Measurements from ENCODE around the gene ABL1. TPM values are rescaled to one million over a fixed set of nuclear protein-coding genes. Genes with fewer than 3 reads are reported as not detected.

Gene ABL1
- total RNA-seq, 1 experiment from 2014 or later = 18.5 TPM

DNA sequence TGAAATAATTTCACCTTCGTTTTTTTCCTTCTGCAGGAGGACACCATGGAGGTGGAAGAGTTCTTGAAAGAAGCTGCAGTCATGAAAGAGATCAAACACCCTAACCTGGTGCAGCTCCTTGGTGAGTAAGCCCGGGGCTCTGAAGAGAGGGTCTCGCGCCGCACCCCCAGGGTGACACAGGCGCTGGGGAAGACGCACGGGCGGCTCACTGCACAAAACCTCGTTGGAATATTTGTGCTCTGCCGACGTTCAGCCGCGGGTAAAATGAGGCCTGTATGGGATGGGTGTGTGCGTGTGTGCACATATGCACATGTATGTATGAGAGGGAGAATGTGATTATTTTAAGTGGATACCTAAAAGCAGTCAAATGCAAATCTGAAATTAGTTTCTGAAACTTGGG lies 37.0 kb downstream of the ABL1 start:
- no peak for DNase-seq (ENCODE audit: low spot score)

DNA sequence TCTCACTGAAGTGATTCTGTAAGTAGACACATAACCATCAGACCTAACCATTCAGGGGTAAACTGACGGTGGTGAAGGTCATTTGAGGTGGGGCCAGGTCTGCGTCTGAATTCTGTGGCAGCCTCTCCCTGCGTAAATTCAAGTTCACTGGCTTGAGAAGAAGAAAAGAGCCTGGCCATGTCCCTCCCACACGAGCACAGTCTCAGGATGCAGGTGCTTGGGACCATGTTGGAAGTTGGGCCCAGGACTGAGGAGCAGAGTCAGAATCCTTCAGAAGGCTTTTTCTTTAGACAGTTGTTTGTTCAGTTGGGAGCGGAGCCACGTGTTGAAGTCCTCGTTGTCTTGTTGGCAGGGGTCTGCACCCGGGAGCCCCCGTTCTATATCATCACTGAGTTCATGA lies 37.5 kb downstream of the ABL1 start:
- no peak for DNase-seq (ENCODE audit: low spot score)

DNA sequence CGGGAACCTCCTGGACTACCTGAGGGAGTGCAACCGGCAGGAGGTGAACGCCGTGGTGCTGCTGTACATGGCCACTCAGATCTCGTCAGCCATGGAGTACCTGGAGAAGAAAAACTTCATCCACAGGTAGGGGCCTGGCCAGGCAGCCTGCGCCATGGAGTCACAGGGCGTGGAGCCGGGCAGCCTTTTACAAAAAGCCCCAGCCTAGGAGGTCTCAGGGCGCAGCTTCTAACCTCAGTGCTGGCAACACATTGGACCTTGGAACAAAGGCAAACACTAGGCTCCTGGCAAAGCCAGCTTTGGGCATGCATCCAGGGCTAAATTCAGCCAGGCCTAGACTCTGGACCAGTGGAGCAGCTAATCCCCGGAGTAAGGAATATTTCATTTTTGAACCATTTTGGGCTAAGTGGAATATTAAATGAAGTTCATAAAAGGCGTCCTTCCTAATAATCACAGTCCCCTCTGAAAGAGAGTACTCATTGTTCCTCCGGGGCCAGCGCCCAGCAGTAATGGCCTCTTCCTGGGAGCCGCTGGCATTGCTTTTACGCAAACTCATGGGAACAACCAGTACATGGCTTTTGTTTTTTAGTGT lies 38.0 kb downstream of the ABL1 start:
- no peak for DNase-seq (ENCODE audit: low spot score)

DNA sequence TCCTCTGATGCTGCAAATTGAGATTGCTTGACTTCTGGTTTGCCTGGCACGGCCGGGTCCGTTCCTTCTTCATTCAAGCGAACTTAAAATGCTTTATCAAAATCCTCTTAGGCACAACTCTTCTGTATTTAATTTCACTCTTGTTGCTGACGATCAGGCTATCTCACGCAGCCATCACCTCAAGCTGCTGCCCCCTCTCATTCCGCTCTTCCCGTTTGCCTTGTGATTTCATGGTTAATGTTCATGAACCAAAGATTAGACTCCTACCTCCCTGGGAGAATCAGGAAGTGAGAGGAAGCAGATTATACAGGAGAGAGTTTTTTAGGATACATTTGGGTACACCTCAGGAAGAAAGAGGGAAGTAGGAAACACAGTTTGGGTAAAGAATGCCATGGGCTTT lies 38.9 kb downstream of the ABL1 start:
- no peak for DNase-seq (ENCODE audit: low spot score)

DNA sequence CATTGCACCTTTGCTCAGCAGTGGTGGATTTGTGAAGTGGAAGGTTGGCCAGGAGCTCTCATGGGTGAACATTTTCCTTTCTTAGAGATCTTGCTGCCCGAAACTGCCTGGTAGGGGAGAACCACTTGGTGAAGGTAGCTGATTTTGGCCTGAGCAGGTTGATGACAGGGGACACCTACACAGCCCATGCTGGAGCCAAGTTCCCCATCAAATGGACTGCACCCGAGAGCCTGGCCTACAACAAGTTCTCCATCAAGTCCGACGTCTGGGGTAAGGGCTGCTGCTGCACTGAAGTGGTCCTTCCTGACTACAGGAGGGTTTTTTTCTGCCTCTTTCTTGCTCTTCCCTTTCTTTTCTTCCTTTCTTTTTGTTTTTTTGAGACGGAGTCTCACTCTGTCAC lies 39.7 kb downstream of the ABL1 start:
- no peak for DNase-seq (ENCODE audit: low spot score)

DNA sequence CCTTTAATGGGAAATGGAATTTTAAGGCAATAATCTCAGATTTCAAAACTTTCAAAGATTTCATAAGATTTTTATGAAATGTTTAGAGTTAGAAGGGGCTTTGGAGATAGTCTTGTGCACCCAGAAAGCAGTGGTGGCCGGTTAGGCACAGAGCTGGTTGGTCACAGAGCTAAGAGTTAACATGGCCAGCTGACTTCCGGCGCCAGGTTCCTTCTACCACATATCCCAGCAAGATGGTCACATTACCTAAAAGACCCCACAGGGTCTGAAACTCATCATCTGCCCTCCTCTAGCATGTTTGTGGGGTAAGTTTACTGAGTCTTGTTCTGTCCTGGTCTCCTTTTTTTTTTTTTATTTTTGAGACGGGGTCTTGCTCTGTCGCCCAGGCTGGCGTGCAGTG lies 42.2 kb downstream of the ABL1 start:
- no peak for DNase-seq (ENCODE audit: low spot score)

DNA sequence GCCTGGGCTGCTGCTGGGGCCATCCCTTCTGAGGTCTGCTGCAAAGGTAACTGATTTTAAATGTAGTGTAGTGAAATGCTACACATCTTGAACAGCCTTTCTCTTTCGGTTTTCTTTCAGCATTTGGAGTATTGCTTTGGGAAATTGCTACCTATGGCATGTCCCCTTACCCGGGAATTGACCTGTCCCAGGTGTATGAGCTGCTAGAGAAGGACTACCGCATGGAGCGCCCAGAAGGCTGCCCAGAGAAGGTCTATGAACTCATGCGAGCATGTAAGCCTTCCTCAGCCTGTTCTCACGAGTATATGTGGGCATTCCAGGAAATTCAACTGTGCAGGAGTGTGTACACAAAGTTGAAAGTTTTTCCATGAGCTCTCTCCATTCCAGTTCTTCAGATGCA lies 43.2 kb downstream of the ABL1 start:
- no peak for DNase-seq (ENCODE audit: low spot score)

DNA sequence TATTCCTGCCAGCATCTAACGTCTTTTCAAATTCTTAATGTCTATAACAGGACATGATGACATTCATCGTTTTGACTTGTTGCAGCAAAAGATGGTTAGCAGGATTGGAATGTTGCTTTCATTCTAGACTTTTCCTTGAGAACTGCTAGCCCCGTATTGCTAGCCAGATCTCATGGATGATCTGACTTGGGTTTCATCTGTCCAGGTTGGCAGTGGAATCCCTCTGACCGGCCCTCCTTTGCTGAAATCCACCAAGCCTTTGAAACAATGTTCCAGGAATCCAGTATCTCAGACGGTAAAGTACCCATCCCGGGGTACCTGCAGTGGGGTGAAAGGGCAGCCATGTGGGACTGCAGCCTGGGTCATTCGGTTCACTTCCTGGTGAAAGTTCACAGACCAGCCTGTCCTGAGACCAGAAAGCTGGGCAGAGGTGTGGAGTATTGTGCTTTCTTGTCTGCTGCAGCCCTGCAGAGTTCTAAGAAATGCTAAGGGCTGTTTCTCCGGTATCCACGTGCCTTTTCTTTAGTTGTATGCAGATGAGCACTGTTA lies 44.9 kb downstream of the ABL1 start:
- DNase-seq (ENCODE audit: low spot score) = no peak

DNA sequence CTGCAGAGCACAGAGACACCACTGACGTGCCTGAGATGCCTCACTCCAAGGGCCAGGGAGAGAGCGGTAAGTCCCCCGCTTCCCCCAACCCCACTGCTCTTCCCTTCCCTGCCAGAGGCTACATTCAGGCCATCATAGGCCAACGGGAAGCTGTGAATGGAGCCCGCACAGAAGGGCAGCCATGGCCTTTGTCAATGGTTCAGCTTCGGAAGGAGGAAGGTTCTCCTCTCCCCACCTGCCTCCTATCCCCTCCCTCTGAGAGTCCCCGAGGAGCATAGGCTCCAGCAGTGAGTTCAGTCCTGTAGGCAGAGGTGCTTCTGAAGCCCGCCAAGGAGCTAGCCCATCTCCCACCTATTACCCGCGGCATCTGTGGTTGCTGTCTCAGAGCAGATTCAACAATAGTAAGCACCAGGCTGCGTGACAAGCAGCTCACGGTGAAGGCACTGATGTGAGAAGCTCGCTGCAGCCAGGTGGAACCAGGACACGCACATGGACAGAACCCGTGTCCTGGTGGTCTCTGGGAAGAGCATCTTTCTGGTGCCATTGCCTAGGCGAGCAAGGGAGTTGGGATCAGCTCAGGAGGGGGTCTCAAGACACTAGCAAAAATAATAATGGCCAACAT lies 45.7 kb downstream of the ABL1 start:
- DNase-seq (ENCODE audit: low spot score) = no peak

DNA sequence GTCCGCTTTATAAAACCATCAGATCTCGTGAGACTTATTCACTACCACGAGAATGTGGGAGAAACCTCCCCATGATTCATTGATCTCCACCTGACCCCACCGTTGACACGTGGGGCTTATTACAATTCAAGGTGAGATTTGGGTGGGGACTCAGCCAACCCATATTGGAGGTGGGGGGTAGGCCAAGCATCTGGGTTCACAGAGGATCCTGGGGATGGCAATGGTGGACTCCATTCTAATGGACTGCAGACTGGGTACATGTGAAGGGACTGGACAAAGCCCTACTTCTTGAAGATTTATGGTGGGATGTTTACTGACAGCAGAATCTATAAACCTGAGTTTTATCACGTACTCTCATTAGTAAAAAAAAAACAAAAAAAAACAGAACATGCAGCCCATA lies 46.5 kb downstream of the ABL1 start:
- no peak for DNase-seq (ENCODE audit: low spot score)

DNA sequence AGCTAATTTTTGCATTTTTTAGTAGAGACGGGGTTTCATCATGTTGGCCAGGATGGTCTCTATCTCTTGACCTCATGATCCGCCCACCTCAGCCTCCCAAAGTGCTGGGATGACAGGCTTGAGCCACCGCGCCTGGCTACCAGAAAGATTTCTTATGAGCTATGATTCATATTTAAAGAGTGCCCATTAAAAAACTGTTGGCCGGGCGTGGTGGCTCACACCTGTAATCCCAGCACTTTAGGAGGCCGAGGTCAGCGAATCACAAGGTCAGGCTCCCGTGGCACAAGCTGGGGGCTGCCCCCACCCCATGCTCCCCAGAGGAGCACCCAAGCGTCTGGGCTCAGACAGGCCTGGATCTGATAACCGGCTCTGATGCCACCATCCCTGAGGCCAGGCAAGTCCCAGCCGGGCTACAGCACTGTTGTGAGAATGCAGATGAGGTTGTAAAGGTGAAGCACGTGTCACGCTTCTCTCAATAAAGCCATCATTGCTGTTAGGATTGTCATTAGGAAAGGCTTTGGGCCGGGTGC lies 47.7 kb downstream of the ABL1 start:
- DNase-seq (ENCODE audit: low spot score) = no peak

DNA sequence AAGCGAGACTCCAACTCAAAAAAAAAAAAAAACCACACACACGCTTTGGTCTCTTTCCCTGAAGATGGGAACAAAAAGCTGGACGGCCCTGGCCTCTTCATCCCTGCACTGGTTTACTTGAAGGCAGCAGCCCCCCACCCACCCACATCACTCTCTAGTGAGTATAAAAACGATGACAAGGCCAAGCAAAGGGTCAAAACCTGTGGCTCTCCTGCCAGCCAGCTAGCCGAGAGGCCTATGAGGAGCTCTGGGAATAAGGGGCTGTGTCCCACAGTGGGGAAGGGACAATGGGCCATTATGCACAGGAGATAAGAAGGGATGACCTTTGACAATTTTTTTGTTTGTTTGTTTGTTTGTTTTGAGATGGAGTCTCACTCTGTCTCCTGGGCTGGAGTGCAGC lies 48.4 kb downstream of the ABL1 start:
- no peak for DNase-seq (ENCODE audit: low spot score)

DNA sequence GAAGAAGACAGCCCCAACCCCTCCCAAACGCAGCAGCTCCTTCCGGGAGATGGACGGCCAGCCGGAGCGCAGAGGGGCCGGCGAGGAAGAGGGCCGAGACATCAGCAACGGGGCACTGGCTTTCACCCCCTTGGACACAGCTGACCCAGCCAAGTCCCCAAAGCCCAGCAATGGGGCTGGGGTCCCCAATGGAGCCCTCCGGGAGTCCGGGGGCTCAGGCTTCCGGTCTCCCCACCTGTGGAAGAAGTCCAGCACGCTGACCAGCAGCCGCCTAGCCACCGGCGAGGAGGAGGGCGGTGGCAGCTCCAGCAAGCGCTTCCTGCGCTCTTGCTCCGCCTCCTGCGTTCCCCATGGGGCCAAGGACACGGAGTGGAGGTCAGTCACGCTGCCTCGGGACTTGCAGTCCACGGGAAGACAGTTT lies 49.1 kb downstream of the ABL1 start:
- DNase-seq (ENCODE audit: low spot score) = no peak

DNA sequence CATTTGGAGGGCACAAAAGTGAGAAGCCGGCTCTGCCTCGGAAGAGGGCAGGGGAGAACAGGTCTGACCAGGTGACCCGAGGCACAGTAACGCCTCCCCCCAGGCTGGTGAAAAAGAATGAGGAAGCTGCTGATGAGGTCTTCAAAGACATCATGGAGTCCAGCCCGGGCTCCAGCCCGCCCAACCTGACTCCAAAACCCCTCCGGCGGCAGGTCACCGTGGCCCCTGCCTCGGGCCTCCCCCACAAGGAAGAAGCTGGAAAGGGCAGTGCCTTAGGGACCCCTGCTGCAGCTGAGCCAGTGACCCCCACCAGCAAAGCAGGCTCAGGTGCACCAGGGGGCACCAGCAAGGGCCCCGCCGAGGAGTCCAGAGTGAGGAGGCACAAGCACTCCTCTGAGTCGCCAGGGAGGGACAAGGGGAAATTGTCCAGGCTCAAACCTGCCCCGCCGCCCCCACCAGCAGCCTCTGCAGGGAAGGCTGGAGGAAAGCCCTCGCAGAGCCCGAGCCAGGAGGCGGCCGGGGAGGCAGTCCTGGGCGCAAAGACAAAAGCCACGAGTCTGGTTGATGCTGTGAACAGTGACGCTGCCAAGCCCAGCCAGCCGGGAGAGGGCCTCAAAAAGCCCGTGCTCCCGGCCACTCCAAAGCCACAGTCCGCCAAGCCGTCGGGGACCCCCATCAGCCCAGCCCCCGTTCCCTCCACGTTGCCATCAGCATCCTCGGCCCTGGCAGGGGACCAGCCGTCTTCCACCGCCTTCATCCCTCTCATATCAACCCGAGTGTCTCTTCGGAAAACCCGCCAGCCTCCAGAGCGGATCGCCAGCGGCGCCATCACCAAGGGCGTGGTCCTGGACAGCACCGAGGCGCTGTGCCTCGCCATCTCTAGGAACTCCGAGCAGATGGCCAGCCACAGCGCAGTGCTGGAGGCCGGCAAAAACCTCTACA lies 49.8 kb downstream of the ABL1 start:
- DNase-seq (ENCODE audit: low spot score) = no peak

DNA sequence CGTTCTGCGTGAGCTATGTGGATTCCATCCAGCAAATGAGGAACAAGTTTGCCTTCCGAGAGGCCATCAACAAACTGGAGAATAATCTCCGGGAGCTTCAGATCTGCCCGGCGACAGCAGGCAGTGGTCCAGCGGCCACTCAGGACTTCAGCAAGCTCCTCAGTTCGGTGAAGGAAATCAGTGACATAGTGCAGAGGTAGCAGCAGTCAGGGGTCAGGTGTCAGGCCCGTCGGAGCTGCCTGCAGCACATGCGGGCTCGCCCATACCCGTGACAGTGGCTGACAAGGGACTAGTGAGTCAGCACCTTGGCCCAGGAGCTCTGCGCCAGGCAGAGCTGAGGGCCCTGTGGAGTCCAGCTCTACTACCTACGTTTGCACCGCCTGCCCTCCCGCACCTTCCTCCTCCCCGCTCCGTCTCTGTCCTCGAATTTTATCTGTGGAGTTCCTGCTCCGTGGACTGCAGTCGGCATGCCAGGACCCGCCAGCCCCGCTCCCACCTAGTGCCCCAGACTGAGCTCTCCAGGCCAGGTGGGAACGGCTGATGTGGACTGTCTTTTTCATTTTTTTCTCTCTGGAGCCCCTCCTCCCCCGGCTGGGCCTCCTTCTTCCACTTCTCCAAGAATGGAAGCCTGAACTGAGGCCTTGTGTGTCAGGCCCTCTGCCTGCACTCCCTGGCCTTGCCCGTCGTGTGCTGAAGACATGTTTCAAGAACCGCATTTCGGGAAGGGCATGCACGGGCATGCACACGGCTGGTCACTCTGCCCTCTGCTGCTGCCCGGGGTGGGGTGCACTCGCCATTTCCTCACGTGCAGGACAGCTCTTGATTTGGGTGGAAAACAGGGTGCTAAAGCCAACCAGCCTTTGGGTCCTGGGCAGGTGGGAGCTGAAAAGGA lies 50.7 kb downstream of the ABL1 start:
- DNase-seq (ENCODE audit: low spot score) = no peak

DNA sequence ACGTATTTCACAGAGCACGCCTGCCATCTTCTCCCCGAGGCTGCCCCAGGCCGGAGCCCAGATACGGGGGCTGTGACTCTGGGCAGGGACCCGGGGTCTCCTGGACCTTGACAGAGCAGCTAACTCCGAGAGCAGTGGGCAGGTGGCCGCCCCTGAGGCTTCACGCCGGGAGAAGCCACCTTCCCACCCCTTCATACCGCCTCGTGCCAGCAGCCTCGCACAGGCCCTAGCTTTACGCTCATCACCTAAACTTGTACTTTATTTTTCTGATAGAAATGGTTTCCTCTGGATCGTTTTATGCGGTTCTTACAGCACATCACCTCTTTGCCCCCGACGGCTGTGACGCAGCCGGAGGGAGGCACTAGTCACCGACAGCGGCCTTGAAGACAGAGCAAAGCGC lies 51.9 kb downstream of the ABL1 start:
- DNase-seq (ENCODE audit: low spot score) = no peak

DNA sequence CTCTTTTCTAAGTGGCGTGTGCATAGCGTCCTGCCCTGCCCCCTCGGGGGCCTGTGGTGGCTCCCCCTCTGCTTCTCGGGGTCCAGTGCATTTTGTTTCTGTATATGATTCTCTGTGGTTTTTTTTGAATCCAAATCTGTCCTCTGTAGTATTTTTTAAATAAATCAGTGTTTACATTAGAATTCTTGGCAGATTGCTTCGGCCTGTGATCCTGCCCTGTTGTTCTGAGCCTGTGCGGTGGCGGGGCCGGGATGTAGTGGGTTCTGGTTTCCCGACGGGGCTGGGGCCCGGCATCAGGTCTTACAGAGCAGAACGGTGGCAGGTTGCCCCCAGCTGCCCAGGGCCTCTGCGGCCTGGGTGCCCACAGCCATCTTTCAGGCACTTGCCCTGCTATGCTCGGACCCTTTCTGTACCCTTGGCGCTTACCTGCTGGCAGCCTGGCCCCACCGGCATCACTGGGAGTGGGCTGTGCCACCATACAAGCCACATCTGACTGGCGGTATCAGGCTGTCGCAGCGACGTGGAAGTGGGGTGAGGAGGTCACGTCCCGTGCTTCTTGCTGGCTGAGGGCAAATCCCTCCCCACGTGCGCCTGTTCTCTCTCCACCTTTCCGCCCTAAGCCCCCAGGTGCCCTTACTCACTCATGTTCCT lies 52.6 kb downstream of the ABL1 start:
- no peak for DNase-seq (ENCODE audit: low spot score)

DNA sequence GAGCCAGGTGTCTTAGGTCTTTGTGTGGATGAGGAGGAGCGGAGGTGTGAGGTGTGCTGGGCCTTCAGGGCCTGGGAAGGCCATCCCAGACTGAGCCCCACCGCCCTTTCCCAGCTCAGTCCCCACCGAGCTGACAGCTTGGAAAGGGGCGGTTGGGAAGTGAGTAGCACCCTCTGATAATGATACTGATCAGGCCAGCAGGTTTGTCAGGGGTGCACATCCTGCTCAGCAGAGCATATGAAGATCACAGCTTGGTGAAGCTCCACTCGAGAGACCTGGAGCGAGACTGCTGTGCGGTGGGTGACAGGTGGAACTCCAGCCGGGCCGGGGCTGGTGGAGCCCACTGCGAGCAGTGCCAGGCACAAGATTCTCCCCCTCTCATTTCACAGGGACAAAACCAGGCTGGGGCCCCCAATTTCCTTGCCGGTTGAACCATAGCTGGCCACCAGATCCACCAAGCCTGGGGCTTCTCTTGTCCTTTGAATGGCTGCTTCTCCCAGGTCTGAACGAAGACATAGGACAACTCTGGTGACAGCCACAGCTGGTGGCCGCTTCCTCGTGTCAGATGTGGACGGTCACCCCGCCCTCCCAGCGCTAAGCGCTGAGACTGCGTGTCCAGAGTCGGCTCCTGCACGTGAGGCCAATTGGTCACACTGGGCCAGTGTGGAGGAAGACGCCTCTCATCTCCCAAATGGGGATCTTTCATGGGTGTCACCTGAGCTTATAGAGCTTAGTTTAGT lies 53.3 kb downstream of the ABL1 start:
- DNase-seq (ENCODE audit: low spot score) = no peak

DNA sequence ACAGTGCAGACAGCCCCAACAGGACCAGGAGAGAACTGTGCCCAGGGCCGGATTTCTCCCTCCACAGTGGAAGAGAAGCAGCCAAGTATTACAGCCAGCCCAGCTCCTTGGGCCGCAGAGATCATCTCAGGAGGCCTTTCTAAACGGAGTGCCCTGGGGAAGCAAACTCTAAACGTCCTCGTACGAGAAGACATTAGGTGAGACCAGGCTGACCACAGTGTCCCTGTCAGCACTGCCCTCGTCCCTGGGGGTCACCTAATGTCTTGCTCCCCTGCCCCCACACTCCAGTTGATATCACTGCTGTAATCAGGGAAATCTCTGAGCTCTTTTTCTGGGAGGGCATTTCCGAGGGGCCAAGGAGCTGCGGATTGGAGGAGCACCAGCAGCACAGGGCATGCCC lies 55.1 kb downstream of the ABL1 start:
- DNase-seq (ENCODE audit: low spot score) = no peak
